Skeletal muscle satellite cell (primary cell): ENCODE data around the gene ASB16.

Experiments
- H3K27me3 ChIP-seq: 2 replicates; pipeline ENCODE4 v1.7.0; 2013; ENCODE audit warnings: low read length; ENCODE audit not compliant: control insufficient read depth, insufficient read depth
- H3K36me3 ChIP-seq: 2 replicates; pipeline ENCODE4 v1.7.0; 2013; ENCODE audit warnings: mild to moderate bottlenecking, control low read depth, low read length; ENCODE audit not compliant: insufficient read depth
- H3K4me1 ChIP-seq: 2 replicates; pipeline ENCODE4 v1.7.0; 2013; ENCODE audit warnings: low read length; ENCODE audit not compliant: control insufficient read depth, insufficient read depth
- H3K4me2 ChIP-seq: 2 replicates; pipeline ENCODE4 v1.7.0; 2013; ENCODE audit warnings: mild to moderate bottlenecking, low read length
- H3K4me3 ChIP-seq: 2 replicates; pipeline ENCODE4 v1.7.0; 2013; ENCODE audit warnings: low read length
- H3K9ac ChIP-seq: 2 replicates; pipeline ENCODE4 v1.7.0; 2013; ENCODE audit warnings: mild to moderate bottlenecking, low read depth, low read length, moderate library complexity
- H3K9me3 ChIP-seq: replicated peaks from 2 replicates; pipeline ENCODE4 v1.7.0; 2013; ENCODE audit warnings: mild to moderate bottlenecking, control low read depth, low read length

The ASB16 gene

DNA sequence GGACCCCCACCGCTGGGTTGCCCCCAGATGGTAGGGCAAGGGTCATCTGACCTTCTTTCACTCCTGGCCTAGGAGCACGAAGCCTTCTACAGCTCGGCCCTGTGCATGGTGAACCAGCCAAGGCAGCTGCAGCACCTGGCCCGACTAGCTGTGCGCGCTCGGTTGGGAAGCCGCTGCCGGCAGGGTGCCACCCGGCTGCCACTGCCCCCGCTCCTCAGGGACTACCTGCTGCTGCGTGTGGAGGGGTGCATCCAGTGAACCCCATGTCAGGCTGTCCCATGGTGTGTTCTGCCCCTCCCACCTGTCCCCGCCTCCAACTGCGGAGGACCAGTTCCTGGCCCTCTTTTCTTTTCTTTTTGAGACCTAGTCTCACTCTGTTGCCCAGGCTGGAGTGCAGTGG is 7.6 kb downstream of the ASB16 start:
- no peak overlapping the region for H3K4me2 ChIP-seq
- no peaks in the 10 kb centered on the region for H3K4me1 ChIP-seq
- no peaks in the 10 kb centered on the region for H3K27me3 ChIP-seq
- H3K36me3 ChIP-seq, result peaks cover 28% of the 10 kb centered on the region
- no peak overlapping the region for H3K9ac ChIP-seq
- no peaks in the 10 kb centered on the region for H3K9me3 ChIP-seq
- no peak overlapping the region for H3K4me3 ChIP-seq

DNA sequence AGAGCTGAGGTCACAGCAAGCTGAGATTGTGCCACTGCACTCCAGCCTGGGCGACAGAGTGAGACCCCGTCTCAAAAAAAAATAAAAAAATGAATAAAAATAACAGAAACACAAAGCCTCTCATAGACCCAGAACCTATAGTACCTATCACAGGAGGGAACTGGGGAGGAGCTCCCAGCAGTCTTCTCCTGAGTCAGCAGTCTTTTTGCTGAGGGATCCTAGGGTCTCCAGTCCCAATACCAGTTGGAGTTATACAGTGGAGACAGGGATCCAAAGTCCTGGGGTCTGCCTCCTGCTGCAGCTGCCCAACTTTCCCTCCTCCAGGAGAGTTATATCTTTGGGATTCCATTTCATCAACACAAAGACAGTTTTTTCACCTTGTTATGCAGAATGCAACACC is 12.5 kb downstream of the ASB16 start:
- H3K36me3 ChIP-seq, result peaks cover 21% of the 10 kb centered on the region
- H3K9ac ChIP-seq, result no peak overlapping the region
- H3K9me3 ChIP-seq, result no peaks in the 10 kb centered on the region
- H3K4me3 ChIP-seq, result no peak overlapping the region
- H3K4me2 ChIP-seq, result no peak overlapping the region
- H3K27me3 ChIP-seq, result no peaks in the 10 kb centered on the region
- peaks cover 11% of the 10 kb centered on the region for H3K4me1 ChIP-seq

DNA sequence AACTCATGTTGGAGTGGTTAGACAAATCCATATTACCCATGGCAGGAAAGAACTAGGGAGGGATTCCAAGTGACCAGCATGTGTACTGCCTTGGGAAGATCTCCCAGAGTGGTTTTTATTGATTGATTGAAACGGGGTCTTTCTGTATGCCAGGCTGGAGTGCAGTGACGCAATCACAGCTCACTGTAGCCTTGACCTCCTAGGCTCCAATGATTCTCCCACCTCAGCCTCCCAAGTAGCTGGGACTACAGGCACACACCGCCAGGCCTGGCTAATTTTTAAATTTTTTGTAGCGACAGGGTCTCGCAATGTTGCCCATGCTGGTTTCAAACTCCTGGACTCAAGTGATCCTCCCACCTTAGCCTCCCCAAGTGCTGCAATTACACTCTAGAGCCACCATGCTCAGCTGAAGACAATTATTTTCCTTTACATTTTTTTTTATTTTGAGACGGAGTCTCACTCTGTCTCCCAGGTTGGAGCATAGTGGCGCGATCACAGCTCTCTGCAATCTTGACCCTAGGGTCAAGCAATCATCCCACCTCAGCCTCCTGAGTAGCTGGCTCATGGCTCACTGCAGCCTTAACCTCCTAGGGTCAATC is 13.8 kb downstream of the ASB16 start:
- Histone ChIP-seq H3K4me3 (no peak overlapping the region), H3K27me3 (no peaks in the 10 kb centered on the region), H3K9me3 (no peaks in the 10 kb centered on the region), H3K4me1 (peaks cover 16% of the 10 kb centered on the region), H3K4me2 (peak overlapping the region; percentile 1), H3K9ac (no peak overlapping the region), H3K36me3 (peaks cover 24% of the 10 kb centered on the region)

DNA sequence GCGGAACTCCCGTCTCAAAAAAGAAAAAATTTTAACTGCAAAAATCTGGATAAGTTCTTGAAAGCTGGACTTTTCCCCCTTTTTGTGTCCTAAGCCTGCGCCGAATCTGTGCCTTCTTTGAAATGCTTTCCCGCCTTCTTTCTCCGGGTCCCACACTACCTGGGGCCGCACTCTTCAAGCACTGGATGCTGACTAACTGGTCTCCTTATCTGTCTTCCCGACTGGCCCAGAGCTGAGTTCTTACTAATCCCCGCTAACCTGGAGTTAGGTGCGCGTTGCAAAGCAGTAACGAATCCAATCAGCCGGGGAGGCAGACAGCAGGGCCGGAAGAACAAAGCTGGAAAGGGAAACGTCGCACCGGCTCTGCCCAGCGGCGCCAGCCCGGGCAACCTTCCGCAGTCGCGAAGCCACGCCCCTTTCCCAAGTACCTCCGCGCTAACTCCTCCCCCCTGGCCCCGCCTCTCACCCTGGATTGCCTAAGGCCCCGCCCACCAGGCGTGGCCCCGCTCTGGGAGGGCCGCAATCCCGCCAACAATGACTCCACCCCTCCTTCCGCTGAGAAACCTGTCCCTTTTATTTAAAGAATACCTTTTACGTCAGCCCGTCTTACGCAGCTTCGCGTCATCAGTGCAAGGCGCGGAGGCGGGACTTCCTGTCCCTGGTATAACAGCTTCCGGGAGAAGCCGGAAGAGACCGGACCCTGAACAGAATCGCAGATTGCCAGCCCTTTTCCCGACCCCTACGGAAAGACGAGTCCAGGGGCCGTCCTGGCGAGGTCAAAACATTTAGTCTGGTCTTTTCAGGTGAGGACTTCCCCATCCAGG is 16.0 kb downstream of the ASB16 start, which contains the start of gene TMUB2:
Gene TMUB2 (plus strand): TSS at position 666 of the 824 bp plus-strand sequence. CDS start 737 bp downstream, outside the sequence.
- Histone ChIP-seq H3K36me3 (peaks cover 38% of the 10 kb centered on the region), H3K4me3 (peak within 1 kb of the TSS; percentile 86), H3K9me3 (no peaks in the 10 kb centered on the region), H3K4me1 (peaks cover 16% of the 10 kb centered on the region), H3K4me2 (peak within 1 kb of the TSS; percentile 91), H3K27me3 (no peaks in the 10 kb centered on the region), H3K9ac (peak within 1 kb of the TSS; percentile 95)

DNA sequence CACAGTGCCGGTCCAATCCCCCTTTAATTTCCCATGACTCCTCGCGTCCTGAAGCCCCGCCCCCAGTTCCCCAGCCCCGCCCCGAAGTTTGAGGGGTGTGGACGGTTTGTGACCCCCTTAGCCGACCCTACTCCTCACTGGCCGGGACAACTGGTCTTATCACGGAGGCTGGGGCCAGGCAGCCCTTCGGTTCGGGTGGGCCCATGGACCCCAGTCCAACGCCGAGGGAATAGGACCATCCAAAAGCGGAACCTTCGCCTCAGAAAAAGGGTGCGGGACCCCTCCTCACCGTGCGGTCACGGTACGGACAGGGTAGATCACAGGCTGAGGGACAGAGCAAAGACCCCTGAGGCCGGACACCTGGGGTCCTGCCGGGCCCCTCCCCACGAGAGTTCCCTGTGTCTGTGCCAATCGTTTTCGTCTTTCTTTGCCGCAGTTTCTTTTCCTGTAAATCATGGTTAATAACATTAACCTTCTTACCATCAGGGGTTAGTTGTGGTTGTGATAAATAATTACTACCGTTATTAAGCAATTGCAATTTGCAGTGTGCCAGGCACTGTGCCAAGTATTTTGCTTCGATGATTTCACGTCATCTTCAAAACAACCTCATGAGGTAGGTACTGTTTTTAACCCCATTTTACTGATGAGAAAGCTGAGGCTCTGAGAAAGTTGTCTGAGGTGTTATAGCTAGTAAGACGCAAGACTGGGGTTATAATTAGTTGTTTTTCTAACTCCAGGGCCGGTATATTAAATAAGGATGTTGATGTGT is 16.8 kb downstream of the ASB16 start:
- peaks cover 33% of the 10 kb centered on the region for H3K36me3 ChIP-seq
- peaks cover 16% of the 10 kb centered on the region for H3K4me1 ChIP-seq
- H3K27me3 ChIP-seq, result no peaks in the 10 kb centered on the region
- H3K9ac ChIP-seq, result peak overlapping the region; percentile 95
- peak overlapping the region; percentile 85 for H3K4me3 ChIP-seq
- no peaks in the 10 kb centered on the region for H3K9me3 ChIP-seq
- peak overlapping the region; percentile 91 for H3K4me2 ChIP-seq

DNA sequence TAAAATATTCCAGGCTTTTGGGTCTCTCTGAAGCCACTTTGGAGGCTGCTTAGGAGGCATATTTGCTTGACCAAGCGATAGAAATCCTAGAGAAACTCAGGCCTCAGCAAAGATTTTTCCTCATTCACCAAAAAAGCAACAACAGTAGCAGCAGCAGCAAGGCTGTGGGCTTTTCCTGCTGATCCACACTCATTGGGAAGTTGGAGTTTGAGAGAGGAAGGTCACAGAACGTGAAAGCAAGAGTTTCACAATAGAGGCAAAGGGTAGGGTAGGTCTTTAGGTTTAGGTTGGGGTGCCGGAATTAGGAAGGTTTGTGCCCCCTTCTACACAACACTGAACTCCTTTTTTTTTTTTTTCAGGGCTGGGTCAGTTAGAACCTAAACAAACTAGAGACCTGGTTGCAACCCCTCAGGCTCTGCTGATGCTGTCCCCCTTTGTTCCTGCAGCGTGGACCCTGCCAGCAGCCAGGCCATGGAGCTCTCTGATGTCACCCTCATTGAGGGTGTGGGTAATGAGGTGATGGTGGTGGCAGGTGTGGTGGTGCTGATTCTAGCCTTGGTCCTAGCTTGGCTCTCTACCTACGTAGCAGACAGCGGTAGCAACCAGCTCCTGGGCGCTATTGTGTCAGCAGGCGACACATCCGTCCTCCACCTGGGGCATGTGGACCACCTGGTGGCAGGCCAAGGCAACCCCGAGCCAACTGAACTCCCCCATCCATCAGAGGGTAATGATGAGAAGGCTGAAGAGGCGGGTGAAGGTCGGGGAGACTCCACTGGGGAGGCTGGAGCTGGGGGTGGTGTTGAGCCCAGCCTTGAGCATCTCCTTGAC is 18.3 kb downstream of the ASB16 start:
- Histone ChIP-seq H3K36me3 (peaks cover 38% of the 10 kb centered on the region), H3K4me1 (peaks cover 16% of the 10 kb centered on the region), H3K9ac (peak overlapping the region; percentile 95), H3K9me3 (no peaks in the 10 kb centered on the region), H3K27me3 (no peaks in the 10 kb centered on the region), H3K4me3 (no peak overlapping the region), H3K4me2 (peak overlapping the region; percentile 91)

DNA sequence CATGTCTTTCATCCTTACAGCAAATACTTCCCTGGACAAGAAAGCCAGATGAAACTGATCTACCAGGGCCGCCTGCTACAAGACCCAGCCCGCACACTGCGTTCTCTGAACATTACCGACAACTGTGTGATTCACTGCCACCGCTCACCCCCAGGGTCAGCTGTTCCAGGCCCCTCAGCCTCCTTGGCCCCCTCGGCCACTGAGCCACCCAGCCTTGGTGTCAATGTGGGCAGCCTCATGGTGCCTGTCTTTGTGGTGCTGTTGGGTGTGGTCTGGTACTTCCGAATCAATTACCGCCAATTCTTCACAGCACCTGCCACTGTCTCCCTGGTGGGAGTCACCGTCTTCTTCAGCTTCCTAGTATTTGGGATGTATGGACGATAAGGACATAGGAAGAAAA is 20.0 kb downstream of the ASB16 start:
- H3K4me2 ChIP-seq, result no peak overlapping the region
- H3K36me3 ChIP-seq, result peaks cover 55% of the 10 kb centered on the region
- no peak overlapping the region for H3K9ac ChIP-seq
- H3K4me3 ChIP-seq, result no peak overlapping the region
- no peaks in the 10 kb centered on the region for H3K9me3 ChIP-seq
- H3K4me1 ChIP-seq, result peaks cover 9% of the 10 kb centered on the region
- no peaks in the 10 kb centered on the region for H3K27me3 ChIP-seq

DNA sequence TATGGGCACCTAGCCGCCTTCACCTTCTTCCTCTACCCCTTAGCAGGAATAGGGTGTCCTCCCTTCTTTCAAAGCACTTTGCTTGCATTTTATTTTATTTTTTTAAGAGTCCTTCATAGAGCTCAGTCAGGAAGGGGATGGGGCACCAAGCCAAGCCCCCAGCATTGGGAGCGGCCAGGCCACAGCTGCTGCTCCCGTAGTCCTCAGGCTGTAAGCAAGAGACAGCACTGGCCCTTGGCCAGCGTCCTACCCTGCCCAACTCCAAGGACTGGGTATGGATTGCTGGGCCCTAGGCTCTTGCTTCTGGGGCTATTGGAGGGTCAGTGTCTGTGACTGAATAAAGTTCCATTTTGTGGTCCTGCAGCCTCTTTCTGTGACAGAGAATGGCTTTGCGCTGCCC is 20.9 kb downstream of the ASB16 start:
- peaks cover 59% of the 10 kb centered on the region for H3K36me3 ChIP-seq
- no peak overlapping the region for H3K4me2 ChIP-seq
- no peaks in the 10 kb centered on the region for H3K27me3 ChIP-seq
- no peak overlapping the region for H3K4me3 ChIP-seq
- no peaks in the 10 kb centered on the region for H3K9me3 ChIP-seq
- peaks cover 8% of the 10 kb centered on the region for H3K4me1 ChIP-seq
- H3K9ac ChIP-seq, result no peak overlapping the region

DNA sequence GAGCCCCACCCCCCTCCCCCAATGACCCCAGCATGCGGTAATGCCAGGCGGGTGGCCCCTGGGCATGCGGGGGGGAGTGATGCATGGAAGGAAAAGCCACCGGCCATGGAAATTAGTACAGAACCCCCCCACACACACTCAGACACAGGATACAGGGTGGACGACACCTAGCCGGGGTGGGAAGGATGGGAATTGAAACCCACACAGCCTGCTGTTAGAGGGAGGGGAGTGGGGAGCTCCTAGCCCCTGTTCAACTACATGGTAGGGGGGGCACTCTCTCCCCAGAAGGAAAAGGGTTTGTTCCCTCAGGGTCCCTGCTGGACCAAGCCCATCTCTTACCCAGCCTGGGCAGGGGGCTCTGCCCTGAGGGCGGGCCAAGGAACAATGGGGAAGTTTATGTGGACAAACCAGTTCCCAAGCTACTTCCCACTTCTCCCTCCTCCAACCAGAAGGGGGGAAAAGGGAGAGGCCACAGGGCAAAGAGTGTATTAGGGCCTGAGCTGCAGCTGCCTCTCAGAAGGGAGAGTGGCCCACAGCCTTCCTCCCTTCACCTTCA is 21.5 kb downstream of the ASB16 start:
- H3K9ac ChIP-seq, result no peak overlapping the region
- H3K9me3 ChIP-seq, result no peaks in the 10 kb centered on the region
- no peak overlapping the region for H3K4me2 ChIP-seq
- no peak overlapping the region for H3K4me3 ChIP-seq
- peaks cover 12% of the 10 kb centered on the region for H3K4me1 ChIP-seq
- H3K27me3 ChIP-seq, result no peaks in the 10 kb centered on the region
- peaks cover 64% of the 10 kb centered on the region for H3K36me3 ChIP-seq

DNA sequence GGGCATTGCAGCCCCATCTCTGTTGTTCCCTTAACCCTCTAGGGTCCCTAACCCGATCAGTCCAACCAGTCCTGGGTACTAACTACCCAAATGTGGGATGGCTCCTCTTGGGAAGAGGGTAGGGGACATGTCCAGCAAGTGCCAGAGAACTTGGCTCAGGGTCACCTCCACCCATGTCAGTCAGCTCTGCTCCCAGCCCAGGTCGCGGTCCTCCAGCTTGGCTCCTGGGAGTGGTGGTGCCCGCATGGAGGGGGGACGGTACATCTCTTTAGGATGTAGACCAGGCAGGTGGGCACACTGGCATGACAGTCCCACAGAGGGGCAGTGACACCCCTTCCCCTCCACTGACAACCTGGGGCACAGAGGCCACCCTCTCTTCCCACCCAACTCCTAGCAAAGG is 22.2 kb downstream of the ASB16 start:
- Histone ChIP-seq H3K4me3 (no peak overlapping the region), H3K27me3 (no peaks in the 10 kb centered on the region), H3K4me1 (peaks cover 19% of the 10 kb centered on the region), H3K36me3 (peaks cover 71% of the 10 kb centered on the region), H3K9me3 (no peaks in the 10 kb centered on the region), H3K4me2 (no peak overlapping the region), H3K9ac (no peak overlapping the region)
